Measurements from ENCODE around the gene PCDH19.
"Not testable (repeated sequence)": the region's sequence is repeated elsewhere in the genome, so short reads cannot be mapped to it uniquely, and the experiment has no call there.

Gene PCDH19

GRCh38 chrX:100409610-100410590, at the start of gene PCDH19:
TSS of gene PCDH19 (minus strand) at chrX:100410273. CDS start at chrX:100408597, 1,676 bp downstream.
- H3K4me3 ChIP-seq (ENCODE audit: low read length), result peak within 1 kb of the TSS; percentile 48
- TF ChIP-seq CTCF (conservative IDR thresholded peaks at IDR 0.05; ENCODE audit: low read length), result no peak
- DNase-seq (ENCODE audit: low read depth), result peak; percentile 46

GRCh38 chrX:100449696-100450608, 39.9 kb upstream of the PCDH19 start:
- no peak overlapping the region for H3K4me3 ChIP-seq (ENCODE audit: low read length)
- no peak for TF ChIP-seq CTCF (conservative IDR thresholded peaks at IDR 0.05; ENCODE audit: low read length)
- DNase-seq (ENCODE audit: low read depth), result no peak

- peak; percentile 71 for TF ChIP-seq CTCF (conservative IDR thresholded peaks at IDR 0.05; ENCODE audit: low read length)
- peak; percentile 3 for DNase-seq (ENCODE audit: low read depth)
- no peak overlapping the region for H3K4me3 ChIP-seq (ENCODE audit: low read length)
These were observed 37.8 kb upstream of the PCDH19 start for GRCh38 chrX:100447655-100448397.

GRCh38 chrX:100445593-100445992, 35.5 kb upstream of the PCDH19 start:
- no peak overlapping the region for H3K4me3 ChIP-seq (ENCODE audit: low read length)
- no peak for DNase-seq (ENCODE audit: low read depth)
- no peak for TF ChIP-seq CTCF (conservative IDR thresholded peaks at IDR 0.05; ENCODE audit: low read length)

GRCh38 chrX:100441321-100441720, 31.2 kb upstream of the PCDH19 start:
- not testable (repeated sequence) for DNase-seq (ENCODE audit: low read depth)

GRCh38 chrX:100440006-100440405, 29.9 kb upstream of the PCDH19 start:
- no peak for TF ChIP-seq CTCF (conservative IDR thresholded peaks at IDR 0.05; ENCODE audit: low read length)
- H3K4me3 ChIP-seq (ENCODE audit: low read length), result no peak overlapping the region
- no peak for DNase-seq (ENCODE audit: low read depth)

More at GRCh38 chrX:100441321-100441720, 31.2 kb upstream of the PCDH19 start:
- not testable (repeated sequence) for H3K4me3 ChIP-seq (ENCODE audit: low read length)

GRCh38 chrX:100435726-100436125, 25.7 kb upstream of the PCDH19 start:
- DNase-seq (ENCODE audit: low read depth), result no peak
- TF ChIP-seq CTCF (conservative IDR thresholded peaks at IDR 0.05; ENCODE audit: low read length), result no peak
- H3K4me3 ChIP-seq (ENCODE audit: low read length), result no peak overlapping the region

All from AG10803 (cell line).